Fibroblast of peridontal ligament (primary cell): ENCODE measurements around the gene PPP1R3C.

ENCODE experiments used
- DNase-seq: peaks from one replicate; pipeline ENCODE4 v3.0.0-alpha.2; 2010; ENCODE audit errors: extremely low read depth

Gene PPP1R3C

DNA sequence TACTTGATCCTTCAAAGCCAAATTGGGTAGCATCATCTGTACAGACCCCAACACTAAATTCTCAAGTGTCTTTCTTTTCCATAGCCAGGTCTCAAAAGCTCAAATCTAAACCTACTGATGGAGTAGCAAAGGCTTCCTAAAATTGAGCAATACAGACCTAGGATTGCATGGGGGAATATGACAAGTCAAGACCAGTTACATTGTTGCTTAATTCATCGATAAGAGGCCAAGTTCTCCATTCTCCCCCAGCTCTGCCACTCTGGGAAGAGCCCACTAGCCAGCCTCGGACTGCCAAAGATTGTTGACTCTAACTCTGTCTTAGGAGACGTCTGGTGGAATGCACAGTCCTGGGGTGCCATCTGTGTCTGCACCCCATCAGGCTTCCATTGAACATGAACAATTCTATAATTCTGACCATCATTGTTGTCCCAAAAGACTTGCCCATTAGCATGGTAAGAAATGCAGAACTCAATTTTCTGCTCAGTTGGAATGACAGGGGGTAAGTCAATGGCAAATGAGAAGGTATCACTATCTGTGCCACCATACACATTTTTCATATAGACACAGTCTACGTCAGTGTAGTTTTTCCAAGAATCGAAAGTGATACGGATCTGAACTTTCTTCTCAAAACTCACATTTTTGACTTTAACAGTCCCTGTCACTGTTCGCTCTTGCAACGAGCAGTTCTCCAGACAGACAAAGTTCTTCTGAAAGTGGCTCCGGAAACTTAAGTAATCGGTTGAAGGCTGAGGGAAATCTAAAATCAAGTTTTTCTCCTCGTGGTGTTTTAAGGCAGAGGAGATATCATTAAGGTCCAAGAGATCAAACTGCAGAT, 2.9 kb downstream of the PPP1R3C start:
- no peak for DNase-seq

DNA sequence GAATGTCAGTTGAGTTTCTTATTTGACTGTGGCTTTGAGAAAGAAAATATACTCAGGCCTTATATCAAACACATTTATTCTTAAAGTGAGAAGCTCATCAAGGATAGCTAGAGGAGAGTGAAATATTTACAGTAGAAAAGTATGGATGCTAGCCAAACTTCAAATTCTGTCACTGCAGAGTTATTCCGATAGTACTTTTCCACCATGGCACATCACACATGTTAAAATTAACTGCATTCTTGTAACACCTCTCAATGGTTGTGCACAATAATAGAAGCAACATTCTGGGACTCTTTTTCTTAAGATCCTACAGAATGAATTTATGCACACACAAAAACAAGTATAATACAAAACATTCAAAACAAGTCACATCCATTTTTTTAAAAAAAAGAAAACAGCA, 4.5 kb downstream of the PPP1R3C start:
- DNase-seq = no peak

DNA sequence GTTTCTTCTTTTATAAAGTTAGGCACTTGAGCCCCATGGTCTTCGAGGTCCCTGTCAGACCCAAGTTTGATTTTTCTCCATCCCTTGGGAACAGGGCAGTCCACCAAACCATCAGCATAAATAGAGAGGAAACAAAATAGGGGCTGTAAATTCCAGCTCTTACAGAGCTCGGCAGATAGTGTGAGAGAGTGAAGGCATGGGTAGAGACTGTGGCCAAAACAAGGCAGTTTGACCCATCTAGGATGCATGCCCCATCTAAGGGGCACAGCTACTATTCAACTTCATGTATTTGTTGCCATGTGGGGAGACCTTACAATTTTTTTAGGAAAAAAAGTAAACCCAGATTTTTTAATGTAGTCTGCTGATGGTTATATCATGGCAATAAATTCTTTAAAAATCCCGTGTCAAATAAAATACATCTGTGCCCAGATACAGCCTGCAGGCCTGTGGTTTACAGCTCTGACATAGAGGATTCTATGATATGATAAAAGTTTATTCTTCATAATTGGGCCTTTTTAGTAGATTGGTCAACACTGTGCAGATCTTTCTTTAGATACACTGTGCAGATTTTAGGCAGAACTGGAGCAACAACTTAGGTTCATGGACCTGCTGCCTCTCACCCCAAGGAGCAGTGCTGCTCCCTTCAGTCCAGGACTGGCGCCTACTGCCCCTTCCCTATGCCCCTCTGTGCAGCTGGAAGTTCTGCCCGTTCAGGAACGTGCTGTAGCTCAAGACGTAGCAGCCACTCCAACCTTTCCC, 5.3 kb downstream of the PPP1R3C start:
- DNase-seq = peak; percentile 51

DNA sequence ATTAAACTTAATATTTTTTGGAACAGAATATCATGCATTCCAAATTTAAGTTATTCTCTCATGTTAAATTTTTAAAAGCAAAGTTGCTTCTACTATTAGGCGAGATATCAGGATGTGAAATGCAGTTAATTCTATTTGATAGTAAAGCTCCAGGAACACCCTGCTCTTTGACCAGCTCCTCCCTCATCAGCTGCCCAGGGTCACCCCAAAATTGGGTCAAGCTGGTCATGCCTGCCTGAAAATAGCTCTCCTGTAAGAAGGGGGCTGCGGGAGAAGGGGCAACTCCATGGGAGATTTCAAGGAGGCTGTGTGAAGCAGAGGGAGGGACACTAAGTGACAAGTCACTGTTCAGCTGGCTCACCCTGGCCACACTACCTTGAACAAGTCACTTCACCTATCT, 5.9 kb downstream of the PPP1R3C start:
- no peak for DNase-seq

DNA sequence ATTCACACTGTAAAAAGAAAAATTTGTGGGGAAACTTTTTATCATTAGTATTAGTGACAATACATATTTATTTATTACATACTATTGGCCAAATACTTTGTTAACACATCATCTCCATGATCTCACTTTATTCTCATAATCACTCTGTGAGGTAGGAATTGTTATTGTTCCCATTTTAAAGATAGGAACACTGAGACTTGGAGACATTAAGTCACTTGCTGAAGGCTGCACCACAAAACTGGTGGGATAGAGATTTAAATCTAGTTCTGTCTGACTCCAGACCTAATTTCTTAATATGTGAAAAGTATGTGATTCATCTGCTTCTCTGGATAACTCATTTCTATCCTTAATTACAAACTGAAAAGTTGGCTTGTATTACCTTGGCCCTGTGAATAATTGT, 8.2 kb downstream of the PPP1R3C start:
- no peak for DNase-seq

DNA sequence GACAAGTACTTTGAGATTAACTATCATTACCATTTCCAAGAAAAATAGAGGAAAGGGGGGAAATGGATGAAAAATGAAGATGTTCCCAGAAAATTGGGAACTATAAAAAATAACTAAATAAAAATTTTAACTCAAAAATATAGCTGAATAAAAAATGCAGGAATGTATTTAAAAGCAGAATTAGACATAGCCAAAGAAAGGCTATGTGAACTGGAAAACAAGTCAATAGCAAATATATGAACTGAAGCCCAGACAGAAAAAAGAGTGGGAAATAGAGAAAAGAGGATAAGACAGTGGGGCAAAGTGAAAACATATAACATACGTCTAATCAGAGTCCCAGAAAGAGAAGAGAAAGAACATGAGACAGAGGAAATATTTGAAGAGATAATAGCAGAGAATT, 10.3 kb downstream of the PPP1R3C start:
- no peak for DNase-seq

DNA sequence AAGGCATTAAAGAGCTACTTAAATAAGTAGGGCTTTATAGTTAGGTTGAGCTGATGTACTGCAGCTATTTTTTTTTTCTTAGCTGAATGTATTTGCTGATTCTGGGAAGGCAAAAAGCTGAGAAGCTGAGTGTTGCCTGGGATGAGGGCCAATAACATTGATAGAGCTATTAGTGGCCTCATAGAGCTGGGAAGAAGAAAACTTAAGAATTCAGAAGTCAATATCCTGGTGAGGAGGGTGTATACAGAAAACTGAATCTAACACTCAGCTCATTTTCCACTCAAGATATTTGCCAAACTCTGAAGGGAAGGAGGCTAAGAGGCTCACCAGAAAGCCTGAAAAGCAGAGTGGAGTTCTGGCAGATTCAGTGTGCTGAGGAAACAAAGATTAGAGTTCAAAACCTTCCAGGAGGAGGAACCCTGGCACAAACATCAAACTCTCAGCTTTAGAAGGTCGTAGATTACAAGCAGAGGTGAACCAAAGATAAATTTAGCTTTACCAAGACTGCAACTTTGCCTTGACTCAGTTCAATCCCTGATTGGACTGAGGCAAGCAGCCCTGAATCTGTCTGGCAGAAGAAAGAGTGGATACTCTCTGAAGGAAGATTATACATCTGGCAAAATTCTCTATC, 11.3 kb downstream of the PPP1R3C start:
- peak; percentile 53 for DNase-seq

DNA sequence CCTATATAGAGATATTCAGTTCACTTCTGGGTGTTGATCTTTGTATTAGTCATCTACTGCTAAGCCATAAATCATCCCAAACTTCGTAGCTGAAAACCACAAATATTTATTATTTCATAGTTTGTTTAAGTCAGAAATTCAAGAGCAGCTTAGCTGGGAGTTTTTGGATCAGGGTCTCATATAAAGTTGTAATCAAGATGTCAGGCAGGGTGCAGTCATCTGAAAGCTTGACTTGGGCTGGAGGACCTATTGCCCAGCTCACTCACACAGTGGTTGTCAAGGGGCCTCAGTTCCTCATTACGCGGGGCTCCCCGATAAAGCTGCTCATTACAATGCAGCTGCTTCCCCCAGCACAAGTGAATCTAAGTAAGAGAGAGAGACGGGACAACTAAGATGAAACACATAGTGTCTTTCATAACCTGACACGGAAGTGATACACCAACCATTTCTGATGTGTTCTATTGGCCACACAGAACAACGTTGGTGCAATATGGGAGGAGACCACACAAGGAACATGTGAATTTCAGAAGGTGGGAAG, 15.7 kb downstream of the PPP1R3C start:
- peak; percentile 91 for DNase-seq

DNA sequence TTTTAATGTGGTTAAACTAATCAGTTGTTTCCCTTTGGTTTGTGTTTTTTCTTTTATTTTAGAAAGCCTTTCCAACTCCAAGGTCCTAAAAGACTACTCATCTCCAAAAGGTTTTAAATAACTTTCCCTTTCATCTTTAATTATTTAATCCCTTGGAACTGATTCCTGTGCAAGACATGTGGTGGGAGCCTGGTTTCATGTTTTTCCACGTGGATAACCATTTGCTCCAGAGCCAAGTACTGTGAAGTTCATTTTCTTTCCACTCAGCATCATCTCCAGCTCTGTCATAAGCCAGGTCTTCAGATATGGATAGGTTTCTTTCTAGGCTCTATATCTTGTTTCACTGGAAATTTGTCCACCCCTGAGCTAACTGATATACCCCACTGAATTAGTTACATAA, 16.7 kb downstream of the PPP1R3C start:
- peak; percentile 73 for DNase-seq

DNA sequence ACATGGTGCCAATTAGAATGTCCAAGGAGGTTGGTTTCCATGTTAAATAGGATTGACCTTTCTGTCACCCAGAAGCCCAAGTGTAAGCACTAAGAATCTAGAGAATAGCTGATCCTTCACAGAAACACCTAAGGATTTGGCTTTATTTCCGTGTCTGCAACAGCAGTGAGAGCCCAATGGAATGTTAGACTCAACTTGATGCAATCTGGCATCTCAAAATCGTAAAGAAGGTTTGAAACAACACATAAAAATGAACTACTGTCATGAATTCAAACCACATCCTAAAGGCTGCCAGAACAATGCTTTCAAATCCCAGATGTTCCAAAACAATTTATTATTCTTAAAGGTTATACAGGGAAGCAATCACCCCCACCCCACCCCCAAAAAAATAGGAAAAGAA, 18.6 kb downstream of the PPP1R3C start:
- peak; percentile 97 for DNase-seq

DNA sequence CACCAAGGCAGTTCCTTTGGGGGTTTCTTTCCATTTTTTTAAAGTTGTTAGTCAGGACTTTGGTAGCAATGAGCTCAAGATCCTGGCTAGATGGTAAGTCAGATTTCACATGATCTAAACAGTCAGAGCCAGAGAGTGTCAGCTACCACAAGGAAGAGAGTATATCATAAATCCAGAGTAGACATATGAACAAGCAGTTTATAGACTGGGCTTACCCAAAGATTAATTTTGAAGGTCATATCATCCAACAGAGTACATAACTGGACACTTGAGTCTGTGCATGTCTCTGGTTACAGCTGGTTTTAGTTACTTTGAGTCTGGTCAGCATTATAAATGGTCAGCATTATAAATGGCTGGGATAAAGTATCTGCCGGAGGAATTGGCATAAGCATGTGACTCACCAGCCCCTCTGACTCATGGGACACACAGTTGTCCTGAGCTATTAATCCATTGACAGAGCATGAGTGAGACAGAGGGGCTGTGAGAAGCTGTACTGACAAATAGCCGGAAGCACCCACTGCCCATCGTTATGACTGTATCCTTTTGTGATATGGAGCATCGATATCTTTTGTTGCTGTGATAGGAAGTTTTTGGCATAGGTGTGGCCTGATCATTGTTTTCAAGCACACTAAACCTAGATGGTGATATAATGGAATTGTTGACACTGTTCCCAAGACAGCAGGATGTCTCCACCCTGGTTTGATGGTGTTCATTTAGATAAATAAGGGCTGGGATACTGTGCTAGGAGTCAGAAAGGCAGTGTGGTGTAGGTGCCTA, 19.3 kb downstream of the PPP1R3C start:
- peak; percentile 98 for DNase-seq

DNA sequence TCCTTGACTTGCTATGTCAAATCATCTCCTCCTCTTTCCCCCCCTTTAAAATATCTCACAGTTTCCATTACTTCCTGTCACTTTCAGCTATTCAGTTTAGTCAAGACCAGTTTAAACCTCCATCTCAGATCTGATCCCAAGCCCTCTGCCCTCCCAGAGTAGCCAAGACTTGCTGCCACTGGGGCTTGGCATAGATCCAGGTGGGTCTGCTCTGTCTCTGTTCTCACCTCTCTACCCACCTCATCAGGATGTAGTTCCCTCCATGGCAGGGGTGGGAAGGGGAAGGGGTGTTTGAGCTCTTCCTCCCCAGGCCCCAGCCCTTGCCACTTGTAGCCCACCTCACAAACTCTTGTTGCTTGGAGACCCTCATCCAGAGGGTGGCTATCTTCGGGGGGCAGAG, 22.0 kb downstream of the PPP1R3C start:
- DNase-seq = no peak

DNA sequence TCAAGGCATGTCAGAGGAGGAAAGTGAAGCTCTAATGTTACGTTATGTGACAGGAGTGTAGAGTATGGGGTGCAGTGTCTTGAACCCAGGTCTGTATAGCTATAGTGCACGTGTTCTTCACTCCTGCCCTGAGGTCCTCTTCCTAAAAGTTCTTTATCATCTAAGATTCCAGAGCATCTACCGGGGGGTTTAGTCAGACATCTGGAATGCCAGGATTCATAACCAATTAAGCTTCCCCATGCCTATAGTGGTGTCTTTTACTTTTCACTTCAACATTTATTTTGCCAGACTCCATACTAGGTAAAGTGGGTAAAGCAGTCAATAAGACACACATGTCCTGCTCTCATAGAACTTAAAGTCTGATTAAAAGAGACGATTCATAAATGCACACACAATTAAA, 22.4 kb downstream of the PPP1R3C start:
- no peak for DNase-seq

DNA sequence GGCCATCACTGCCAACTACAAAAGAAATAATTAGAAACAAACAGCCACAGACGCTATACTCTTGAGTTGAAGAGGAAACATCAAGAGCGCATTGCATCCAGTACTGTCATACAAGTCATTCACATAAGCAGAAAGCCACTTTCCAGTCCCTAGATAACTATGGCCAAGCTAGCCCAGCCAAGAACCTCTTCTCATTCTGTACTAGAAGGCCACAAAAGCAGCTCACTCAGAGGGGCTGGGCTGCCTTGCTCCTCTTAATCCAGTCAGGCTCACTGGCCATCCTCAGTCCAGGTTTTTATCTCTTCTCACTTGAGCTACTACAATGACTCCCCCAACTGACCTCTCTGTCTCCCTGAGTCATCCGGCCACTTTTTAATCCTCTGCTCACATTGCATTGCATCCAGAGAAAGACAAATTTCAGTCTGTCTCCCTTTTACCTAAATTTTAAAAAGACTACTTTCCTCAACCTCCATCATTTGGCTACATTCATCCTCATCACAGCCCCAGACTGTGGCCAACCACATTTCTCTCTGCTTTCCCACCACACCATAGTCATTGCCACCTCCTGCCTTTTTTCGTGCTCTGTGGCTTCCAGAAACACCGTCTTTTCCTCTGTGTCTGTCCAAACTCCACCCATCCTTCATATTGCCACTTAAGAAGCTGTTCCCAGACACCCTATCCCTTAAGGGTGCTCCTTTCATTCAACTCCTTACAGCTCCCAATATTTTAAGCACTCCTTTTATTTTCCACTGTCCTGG, 25.0 kb downstream of the PPP1R3C start:
- no peak for DNase-seq

DNA sequence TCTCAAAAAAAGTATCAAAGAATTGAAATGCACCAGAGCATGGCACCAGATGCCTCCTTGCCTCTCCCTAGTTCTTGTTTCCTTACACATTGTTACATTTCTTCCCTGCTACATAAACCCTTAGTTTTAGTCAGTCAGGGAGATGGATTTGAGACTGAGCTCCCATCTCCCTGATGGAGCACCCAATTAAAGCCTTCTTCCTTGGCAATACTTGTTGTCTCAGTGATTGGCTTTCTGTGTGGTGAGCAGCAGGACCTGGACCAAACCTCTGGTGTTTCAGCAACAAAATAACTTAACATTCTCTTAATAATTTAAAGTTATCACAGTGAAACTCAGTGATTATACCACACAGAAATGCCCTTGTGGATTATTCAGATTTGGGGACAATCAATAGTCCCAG, 26.9 kb downstream of the PPP1R3C start:
- no peak for DNase-seq

DNA sequence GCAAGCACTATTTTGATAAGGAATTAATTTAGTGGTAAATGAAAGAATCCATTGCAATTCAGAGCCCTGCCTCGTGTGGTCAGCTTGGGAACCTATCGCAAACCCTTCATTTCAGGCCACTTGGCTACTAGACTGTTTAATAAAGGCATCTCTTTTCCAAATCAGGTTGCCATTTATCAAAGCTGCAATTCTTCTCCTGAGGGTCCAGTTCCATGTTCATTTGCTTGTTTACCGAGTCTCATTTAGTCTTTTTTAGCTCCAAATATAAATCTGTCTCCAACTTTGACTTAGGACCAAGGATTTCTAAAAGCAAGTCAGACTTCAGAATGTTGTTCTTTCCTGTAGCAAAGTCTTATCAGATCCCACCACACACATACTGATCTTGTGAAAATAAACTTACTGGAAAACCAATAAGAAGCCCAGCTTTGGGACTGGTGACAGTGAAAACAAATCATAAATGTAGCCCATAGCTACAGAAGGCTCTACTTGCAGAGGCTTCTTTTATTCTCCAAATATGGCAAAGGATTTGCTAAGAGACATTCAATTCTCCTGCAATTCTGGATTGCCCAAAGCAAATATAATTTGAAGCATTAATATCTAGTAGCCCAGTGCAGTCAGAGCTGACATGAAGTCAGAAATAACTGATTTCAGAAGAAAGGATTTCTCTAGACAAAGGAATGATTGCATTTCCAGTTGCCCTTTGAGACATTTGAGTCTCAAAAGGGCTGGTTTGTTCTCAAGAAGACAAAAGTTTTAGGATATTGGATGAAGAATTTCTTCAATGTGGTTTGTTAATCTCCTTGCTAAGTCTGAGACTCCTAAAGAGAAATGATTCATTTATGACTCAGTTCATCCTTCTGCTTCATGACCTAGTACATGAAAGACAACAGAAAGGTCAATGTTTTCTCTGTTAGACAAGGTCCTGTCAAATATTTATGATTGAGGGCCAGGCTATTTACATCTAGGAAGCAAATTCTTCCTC, 28.0 kb downstream of the PPP1R3C start:
- peak; percentile 87 for DNase-seq

DNA sequence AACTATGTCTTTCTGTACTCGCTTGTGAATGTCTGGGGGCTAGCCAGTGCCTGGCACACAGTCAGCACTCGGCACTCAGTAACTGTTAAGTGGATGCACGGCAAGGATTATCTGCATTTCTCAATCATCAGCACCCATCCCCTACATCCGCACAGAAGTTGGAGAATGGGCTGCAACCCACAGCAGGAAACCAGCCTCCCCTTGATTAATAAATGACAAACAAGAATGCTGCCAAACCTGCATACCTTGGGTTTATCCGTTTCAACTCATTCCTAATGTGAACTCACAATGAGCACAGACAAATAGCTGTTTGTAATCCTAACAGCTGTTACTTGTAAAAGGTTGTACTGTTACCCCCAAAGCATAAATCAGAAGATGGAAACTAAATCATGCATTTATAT, 28.9 kb downstream of the PPP1R3C start:
- no peak for DNase-seq

DNA sequence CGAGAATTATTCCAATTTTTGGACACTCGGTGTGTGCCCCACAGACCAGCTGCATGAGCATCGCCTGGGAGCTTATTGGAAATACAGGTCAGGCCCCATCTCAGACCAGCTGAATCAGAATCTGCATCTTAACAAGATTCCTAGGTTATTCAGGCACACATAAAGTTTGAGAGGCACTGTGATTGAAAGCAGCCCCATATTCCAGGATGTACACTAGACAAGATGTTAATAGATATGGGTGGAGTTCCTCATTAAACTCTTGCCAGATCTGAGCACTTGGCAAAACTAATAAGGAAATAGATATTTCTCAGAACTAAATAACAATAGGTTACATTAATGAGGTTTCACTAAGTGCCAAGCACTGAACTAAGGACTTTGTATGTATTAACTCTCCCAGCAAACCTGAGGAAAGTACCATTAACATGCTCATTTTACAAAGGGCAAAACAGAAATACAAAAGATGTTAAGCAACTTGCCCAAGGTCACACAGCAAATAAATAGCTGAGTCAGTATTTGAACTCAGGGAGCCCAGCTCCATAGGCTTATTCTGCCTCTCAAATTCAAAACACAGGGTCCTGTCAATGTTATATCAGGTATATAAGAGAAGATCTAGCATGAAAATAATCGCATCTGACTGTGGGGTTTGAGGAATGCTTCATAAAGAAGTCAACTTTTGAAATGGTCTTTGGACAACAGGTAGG, 29.9 kb downstream of the PPP1R3C start:
- no peak for DNase-seq

DNA sequence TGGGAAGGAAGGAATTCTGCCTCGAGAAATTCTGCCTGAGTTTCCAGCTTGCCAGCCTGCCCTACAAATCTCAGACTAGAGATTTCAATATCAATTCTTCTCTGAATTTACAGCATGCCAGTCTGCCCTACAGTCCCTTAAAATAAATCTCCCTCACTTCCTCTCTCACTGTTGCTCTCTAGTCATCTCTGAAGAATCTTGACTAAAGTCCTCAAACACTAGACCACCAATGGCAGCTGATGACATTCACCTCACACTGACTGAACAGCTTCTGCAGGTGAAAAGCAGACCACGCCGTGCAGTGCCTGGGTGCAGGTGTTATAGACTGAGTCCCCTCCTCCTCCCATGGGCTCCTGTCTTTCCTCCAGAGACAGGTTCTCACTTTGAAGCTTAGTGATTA, 30.4 kb downstream of the PPP1R3C start:
- DNase-seq = no peak
